Pancreas (tissue), 10 donors: ENCODE data around the gene ZNF275. TPM values are rescaled to one million over a fixed set of nuclear protein-coding genes. Genes with fewer than 3 reads are reported as not detected.

ENCODE experiments used
- ATAC-seq, 4 donors: fragments of 200-7000 bp; cut with Tn5 transposase; one replicate each; pipeline versions ENCODE4 v1.8.0 to v1.9.1; 2020; ENCODE audit warnings: mild to moderate bottlenecking in 4 of 4, moderate library complexity in 4 of 4
- DNase-seq, 6 donors: peaks; one replicate each; pipeline ENCODE4 v3.0.0-alpha.2; 2020
- FAIRE-seq: peaks from 2 replicates; lab custom pipeline; 2012; peaks lifted over from hg19 to GRCh38; lab: Jason Lieb, UNC
- H3K27ac ChIP-seq, 4 donors: fragments of 200-600 bp; sonication (generic); 1 replicate in 3 of 4; 2 replicates in 1 of 4; pipeline versions ENCODE4 v1.5.0 to v1.8.0; 2020
- H3K27me3 ChIP-seq, 4 donors: fragments of 200-600 bp; one replicate each; pipeline ENCODE4 v1.8.0; 2021
- H3K36me3 ChIP-seq, 3 donors: fragments of 200-600 bp; sonication (generic) in 1 of 3; one replicate each; pipeline versions ENCODE4 v1.5.0 to v1.8.0; 2020 to 2021
- H3K4me1 ChIP-seq, 3 donors: fragments of 200-600 bp; one replicate each; pipeline ENCODE4 v1.8.0; 2021
- H3K4me3 ChIP-seq, 4 donors: fragments of 200-600 bp; sonication (generic) in 2 of 4; one replicate each; pipeline versions ENCODE4 v1.5.0 to v1.8.0; 2020 to 2021
- H3K9me3 ChIP-seq, 4 donors: fragments of 200-600 bp; one replicate each; pipeline ENCODE4 v1.8.0; 2021
- CTCF ChIP-seq, 4 donors: fragments of 200-600 bp; sonication (generic) in 3 of 4; IDR thresholded peaks; one replicate each; pipeline versions ENCODE4 v1.5.0 to v1.8.0; 2021; ENCODE audit warnings: antibody characterized with exemption in 4 of 4
- WGBS, 2 donors: extraction: QIAGEN DNeasy Blood & Tissue Kit; methylation state at CpG; one replicate each; pipeline ENCODE4 v1.1.7; 2013; 5-methylcytosine and 5-hydroxymethylcytosine counted together
- intact Hi-C, 3 donors: fragments of 100-400 bp; cut with DNase I; formaldehyde crosslinking; loops; one replicate each; pipeline versions ENCODE4 v1.11.1 to v1.14.2; 2022
- polyA plus RNA-seq, 2 donors: library from polyadenylated mRNA; stranded (reverse); fragments of 200-250 nt; gene quantifications; one replicate each; pipeline ENCODE4 v1.2.3, GENCODE V29; 2013
- total RNA-seq, 6 donors: library from RNA; stranded (reverse); fragmentation: NEBNext Ultra II Directional in 4 of 6; extraction: Animal tissue kit (Norgen Biotek cat#: 25700) in 4 of 6; gene quantifications; one replicate each; pipeline versions ENCODE4 v1.2.1 to v1.2.4, GENCODE V29; 2021 to 2023
- donor health status: healthy with polysubstance abuse.
- donor health status: DM: no; HTN: no; CAD: no; lungs with moderate emphysema.
- donor health status: DM: no; HTN: no; CAD: no.
- donor health status: control.
- donor health status: control.
- donor health status: Bipolar disorder and iron deficiency.
- donor health status: DM: yes; HTN: yes; CAD: no.
- donor health status: DM: no; HTN: no; CAD: no.
- donor health status: DM: no; HTN: no; CAD: no.
- donor health status: DM: yes; HTN: yes; CAD: no.

Gene ZNF275
- total and polyA plus RNA-seq, 8 donors, result 3.7 to 9.9 (median 6.3) TPM

- 78 to 84% methylated on average over 5 of the region's 5 CpGs for WGBS, 2 donors
- ATAC-seq, result no peak
- intact Hi-C loops, result no loop called here
- no peaks in the 10 kb centered on the region for H3K9me3 ChIP-seq
- H3K36me3 ChIP-seq, result no peaks in the 10 kb centered on the region
- no peaks in the 10 kb centered on the region for H3K4me1 ChIP-seq
- TF ChIP-seq CTCF (IDR thresholded peaks at IDR 0.05), result no peak
- no peak for DNase-seq
- no peak overlapping the region for H3K4me3 ChIP-seq
- no peak overlapping the region for H3K27ac ChIP-seq
- no peak for FAIRE-seq
- no peaks in the 10 kb centered on the region for H3K27me3 ChIP-seq
These were observed 41.6 kb downstream of the ZNF275 start for GRCh38 chrX:153375571-153375970.

- intact Hi-C loops, result no loop called here
- H3K4me1 ChIP-seq, result no peaks in the 10 kb centered on the region
- FAIRE-seq (no peak), ATAC-seq (no peak), DNase-seq (no peak)
- no peaks in the 10 kb centered on the region for H3K36me3 ChIP-seq
- no peaks in the 10 kb centered on the region for H3K27me3 ChIP-seq
- H3K4me3 ChIP-seq, result no peak overlapping the region
- no peaks in the 10 kb centered on the region for H3K9me3 ChIP-seq
- no peak overlapping the region for H3K27ac ChIP-seq
- TF ChIP-seq CTCF (IDR thresholded peaks at IDR 0.05), result no peak
- WGBS, 2 donors, result 75 to 91% methylated on average over 3 of the region's 3 CpGs
These were observed 43.8 kb downstream of the ZNF275 start for GRCh38 chrX:153377727-153378126.

GRCh38 chrX:153378607-153379006, 44.7 kb downstream of the ZNF275 start:
- intact Hi-C loops, result no loop called here
- WGBS, 2 donors, result 89 to 98% methylated on average over 4 of the region's 4 CpGs
- no peak for TF ChIP-seq CTCF (IDR thresholded peaks at IDR 0.05)
- Histone ChIP-seq H3K9me3 (no peaks in the 10 kb centered on the region), H3K36me3 (no peaks in the 10 kb centered on the region), H3K4me3 (no peak overlapping the region), H3K27me3 (no peaks in the 10 kb centered on the region), H3K27ac (no peak overlapping the region), H3K4me1 (no peaks in the 10 kb centered on the region)
- DNase-seq (no peak), FAIRE-seq (no peak), ATAC-seq (no peak)

GRCh38 chrX:153379508-153379907, 45.6 kb downstream of the ZNF275 start:
- Histone ChIP-seq H3K27me3 (no peaks in the 10 kb centered on the region), H3K27ac (no peak overlapping the region), H3K4me3 (no peak overlapping the region), H3K4me1 (no peaks in the 10 kb centered on the region), H3K9me3 (no peaks in the 10 kb centered on the region), H3K36me3 (no peaks in the 10 kb centered on the region)
- TF ChIP-seq CTCF (IDR thresholded peaks at IDR 0.05), result no peak
- FAIRE-seq (no peak), DNase-seq (peak in 1 of 6 donors; percentile 81), ATAC-seq (no peak)
- 74 to 79% methylated on average over 9 of the region's 9 CpGs for WGBS, 2 donors
- intact Hi-C loops, result no loop called here

- no peak for FAIRE-seq
- ATAC-seq, result no peak
- H3K27ac ChIP-seq, result no peak overlapping the region
These were observed 46.1 kb downstream of the ZNF275 start for GRCh38 chrX:153379971-153380581.

More at GRCh38 chrX:153379971-153380581, 46.1 kb downstream of the ZNF275 start:
- DNase-seq, result no peak
- intact Hi-C loops, result no loop called here
- Histone ChIP-seq H3K4me1 (no peaks in the 10 kb centered on the region), H3K27me3 (no peaks in the 10 kb centered on the region), H3K9me3 (no peaks in the 10 kb centered on the region), H3K4me3 (no peak overlapping the region), H3K36me3 (no peaks in the 10 kb centered on the region)
- 77 to 88% methylated on average over 13 of the region's 13 CpGs for WGBS, 2 donors
- no peak for TF ChIP-seq CTCF (IDR thresholded peaks at IDR 0.05)
